GM19463 (cell line): ENCODE data around the gene CNR2.
"Not testable (repeated sequence)": the region's sequence is repeated elsewhere in the genome, so short reads cannot be mapped to it uniquely, and the experiment has no call there.

Source experiments
- ATAC-seq: cut with Tn5 transposase; IDR thresholded peaks from one replicate; pipeline ENCODE4 v1.9.1; 2021; ENCODE audit warnings: mild to moderate bottlenecking, moderate library complexity; ENCODE audit not compliant: unreplicated experiment

Gene CNR2

DNA sequence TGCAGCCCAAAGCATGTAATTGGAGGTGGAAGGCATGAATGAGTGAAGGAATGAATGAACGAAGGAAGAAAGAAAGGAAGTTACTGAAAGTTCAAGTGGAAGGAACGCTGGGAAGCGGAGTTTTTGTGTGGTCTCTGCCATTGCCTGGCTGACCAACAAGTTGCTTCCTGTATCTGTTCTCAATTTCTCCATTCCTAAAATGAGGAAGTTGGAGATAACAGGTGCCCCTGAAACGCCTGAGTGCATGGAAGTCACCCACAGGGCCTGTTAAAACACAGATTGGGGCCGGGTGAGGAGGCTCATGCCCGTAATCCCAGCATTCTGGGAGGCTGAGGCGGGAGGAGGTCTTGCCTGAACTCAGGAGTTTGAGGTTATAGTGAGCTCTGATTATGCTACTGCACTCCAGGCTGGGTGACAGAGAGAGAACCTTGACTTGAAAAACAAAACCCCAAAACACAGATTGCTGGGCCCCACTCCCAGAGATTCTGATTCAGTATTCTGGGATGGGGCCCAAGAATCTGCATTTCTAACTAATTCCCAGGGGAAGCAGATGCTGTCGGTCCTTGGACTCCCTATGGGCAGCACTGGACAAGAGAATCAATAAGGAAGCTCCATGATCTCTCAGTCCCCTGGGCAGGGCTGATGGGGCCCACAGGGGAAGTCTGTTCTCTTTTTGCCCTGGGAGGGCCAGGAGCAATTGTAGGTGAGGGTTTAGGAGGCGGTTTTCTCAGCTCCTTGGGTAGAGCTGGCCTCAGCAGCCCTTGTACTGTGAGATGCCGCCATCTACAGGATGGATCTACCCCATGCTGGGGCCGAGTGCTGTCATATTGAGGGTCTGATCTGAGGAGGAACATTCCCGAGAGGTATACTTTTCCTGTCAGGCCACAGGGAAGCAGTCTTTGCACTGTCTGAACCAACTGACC, 3.3 kb upstream of the CNR2 start:
- ATAC-seq: peak; percentile 65

GRCh38 chr1:23915466-23915865, 2.3 kb upstream of the CNR2 start:
- no peak for ATAC-seq

DNA sequence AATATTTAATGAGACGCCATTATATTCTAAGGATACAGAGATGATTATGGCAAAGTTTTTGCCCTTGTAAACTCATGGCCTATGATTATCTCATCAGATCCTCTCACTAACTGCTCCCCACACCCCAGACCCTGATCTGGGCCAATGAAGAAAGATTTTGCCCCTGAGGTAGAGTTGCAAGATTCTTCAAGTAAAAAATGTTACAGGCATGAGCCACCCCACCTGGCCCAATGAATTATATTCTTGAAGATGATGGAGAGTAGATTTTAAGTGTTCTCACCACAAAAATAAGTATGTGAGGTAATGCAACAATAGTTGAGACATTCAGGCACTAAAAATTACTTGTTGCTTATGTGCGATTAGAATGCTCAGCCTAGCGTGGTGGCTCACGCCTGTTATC, 1.8 kb upstream of the CNR2 start:
- ATAC-seq: no peak

DNA sequence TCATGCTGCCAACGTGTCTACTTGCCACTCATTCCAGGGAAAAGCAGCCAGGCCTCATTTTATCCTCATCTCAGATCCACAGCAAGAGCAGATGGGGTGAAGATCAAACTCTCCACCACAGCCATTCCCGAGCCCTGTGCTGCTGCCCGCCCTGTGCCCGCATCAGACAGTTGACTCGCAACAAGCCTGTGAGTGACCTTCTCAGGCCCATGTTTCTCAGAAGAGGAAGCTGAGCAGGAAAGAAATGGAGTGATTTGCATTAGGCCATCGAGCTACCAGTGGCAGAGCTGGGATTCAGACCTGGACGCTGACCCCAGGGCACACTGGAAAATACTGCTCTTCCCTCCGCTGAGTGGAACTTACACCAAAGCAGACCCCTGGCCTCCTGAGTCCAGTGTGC, 1.2 kb downstream of the CNR2 start:
- no peak for ATAC-seq

GRCh38 chr1:23910553-23911246, 2.5 kb downstream of the CNR2 start:
- ATAC-seq: no peak

DNA sequence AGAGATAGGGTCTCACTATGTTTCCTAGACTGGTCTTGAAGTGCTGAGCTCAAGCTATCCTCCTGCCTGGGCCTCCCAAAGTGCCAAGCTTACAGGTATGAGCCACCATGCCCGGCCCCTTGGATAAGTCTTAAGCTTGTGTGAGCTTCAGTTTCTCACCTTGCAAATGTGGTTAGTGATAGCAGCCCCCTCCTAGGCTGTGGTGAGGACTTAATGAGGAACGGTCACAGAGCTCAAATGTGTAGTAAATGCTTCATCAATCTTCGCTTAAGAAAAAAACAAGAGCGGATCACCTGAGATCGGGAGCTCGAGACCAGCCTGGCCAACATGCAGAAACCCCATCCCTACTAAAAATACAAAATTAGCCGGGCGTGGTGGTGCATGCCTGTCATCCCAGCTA, 3.0 kb downstream of the CNR2 start:
- ATAC-seq: no peak

GRCh38 chr1:23909412-23909811, 3.8 kb downstream of the CNR2 start:
- ATAC-seq: no peak

DNA sequence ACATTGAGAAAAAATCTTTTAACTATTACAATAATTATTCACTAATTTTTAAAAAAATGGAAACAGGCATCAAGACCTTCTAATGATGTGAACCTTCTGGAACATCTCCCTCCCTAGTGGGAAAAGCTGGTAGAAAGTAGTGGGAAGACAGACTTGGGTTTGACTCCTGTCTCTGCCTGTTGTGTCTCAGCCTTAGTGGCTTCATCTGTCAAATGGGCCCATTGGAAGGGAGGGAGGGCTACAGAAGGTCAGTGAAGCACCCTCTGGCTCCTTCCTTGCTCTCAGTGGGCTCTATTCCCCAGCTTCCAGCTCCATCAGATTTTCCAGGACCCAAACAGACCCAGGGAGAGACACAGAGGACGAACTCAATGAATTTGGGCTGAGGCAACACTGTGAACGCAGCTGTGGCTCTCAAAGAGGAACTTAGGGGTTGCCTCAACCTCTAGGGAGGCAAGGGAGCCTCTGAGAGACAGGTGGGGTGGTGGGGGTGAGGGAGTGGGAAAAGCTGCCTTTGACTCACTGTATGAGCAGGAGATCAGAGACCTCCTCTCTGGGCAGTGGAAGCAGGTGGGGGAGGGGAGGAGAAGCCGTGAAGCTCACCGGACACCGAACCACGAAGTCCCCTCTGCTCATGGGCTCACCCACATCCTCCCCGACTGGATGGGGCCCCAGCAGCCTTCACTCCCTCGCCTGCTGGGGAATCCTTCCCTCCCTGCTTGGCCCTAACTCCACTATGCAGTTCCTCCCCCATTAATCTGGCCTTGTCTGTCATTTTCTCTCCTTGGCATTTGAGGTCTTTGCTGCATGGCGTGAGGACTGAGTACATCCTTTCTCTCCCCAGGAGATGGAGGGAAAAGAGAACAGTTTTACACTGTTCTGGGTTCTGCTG, 4.5 kb downstream of the CNR2 start:
- no peak for ATAC-seq

- ATAC-seq: no peak
These were observed 6.4 kb downstream of the CNR2 start for GRCh38 chr1:23906731-23907130.

DNA sequence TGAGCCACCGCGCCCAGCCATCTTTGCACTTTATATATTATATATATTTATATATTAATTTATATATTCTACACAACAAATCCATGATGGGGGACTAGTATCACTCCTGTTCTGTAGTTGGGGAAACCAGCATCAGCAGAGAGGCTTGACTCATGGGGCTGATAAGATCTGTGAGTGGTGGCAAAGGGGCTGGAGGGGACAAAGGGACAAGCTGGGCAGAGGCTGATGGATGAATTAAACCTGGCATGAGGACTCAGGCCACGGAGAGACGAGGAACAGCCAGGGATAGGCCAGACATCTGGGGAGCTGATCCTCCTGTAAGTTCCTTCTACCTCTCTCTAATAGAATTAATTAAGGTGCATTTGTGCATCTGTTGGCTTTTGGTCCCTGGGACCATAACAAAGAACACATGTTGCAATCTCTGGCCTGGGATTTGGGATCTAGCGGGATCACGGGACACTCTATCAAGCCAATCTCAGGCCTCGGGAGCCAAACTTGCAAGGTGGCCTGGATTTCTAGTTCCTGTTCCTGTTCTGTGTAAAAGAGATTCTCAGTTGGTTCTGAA, 7.6 kb downstream of the CNR2 start:
- ATAC-seq: no peak

GRCh38 chr1:23904748-23905357, 8.3 kb downstream of the CNR2 start:
- peak; percentile 68 for ATAC-seq

DNA sequence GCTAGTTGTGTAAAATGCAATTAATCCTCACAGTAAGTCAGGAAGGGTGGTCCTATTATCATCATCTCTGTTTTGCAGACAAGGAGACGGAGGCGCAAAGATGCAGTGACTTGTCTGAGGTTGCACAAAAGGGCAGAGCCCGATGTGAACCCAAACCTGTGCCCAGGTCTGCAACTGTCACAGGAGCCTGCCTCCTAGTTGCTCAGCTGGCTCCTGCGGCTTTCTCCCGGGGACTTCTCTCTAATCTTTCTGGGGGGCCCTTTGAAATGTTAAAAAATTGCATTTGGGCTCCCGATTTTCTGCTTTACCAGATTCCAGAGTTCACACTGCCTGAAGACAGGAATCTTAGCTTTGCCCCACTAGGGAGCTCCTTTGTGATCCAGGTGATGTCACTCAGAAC, 9.4 kb downstream of the CNR2 start:
- ATAC-seq: no peak

DNA sequence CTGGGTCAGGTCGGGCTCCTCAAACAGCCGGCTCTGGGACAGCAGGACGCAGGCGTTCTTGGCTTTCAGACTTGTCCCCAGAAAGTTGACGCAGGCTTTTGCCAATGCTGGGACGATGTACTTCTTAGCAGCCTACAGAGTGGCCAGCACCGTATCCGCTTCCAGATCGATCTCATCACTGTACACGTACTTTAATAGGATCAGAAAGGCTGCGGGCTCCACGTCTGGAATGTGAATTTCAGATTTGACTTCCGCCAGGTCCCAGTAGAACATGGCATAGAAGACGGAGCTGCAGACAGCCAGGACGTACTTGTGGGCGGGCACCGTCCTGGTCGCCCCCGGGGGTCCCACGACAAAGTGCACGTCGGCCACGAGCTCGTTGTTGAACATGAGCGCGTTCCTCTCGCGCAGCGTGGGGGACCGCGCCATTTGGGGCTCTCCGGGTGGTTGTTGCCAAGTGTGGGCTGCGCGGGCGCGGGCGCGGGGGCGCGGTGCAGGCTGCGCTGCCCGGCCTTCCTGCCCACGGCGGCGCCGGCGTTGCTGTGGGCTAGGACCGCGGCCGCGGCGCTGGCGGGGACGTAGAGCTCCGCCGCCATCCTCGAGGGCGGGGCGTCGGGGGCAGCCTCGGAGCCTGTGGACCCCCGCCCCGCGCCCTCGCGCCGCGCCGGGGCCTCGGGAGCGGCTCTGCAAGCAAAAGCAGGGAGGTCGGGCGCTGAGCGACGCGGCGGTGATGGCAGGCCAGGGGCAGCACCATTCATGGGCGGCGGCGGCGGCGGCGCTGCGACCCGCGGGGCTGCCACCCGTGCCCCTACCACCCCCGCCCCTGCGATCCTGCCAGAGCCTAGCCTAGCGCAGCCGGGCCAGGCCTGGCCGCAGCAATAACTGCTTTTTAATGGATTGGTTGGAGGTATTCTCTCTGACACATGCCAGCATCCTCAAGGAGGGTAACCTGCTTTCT, 10.6 kb downstream of the CNR2 start:
- no peak for ATAC-seq

- ATAC-seq: not testable (repeated sequence)
These were observed 13.1 kb downstream of the CNR2 start for GRCh38 chr1:23900017-23900416.

GRCh38 chr1:23899070-23899469, 14.1 kb downstream of the CNR2 start:
- ATAC-seq: no peak

- ATAC-seq: no peak
These were observed 16.1 kb downstream of the CNR2 start for GRCh38 chr1:23897083-23897482.

GRCh38 chr1:23896491-23896890, 16.7 kb downstream of the CNR2 start:
- no peak for ATAC-seq

- ATAC-seq: no peak
These were observed 17.2 kb downstream of the CNR2 start for GRCh38 chr1:23895993-23896392.

DNA sequence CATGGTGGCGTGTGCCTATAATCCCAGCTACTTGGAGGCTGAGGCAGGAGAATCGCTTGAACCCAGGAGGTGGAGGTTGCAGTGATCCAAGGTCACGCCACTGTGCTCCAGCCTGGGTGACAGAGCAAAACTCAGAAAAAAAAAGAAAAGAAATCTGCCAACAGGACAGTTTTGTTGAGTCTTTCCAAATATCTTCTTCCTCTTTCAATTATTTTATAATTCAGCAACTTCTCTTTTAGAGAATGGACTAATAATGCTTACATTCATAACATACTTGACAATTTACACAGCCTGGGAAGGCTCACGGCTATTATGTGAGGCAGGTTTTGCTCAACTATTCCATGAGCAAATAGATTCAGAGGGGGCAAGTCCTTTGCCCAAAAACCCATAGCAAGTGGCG, 18.1 kb downstream of the CNR2 start:
- ATAC-seq: no peak
